Right lobe of liver (tissue), 4 donors: ENCODE results near the gene ISLR2.

ENCODE experiments used
- POLR2A ChIP-seq: fragments of 450-650 bp; IDR thresholded peaks from one replicate; pipeline ENCODE4 v1.6.1; 2017; ENCODE audit warnings: antibody characterized with exemption, mild to moderate bottlenecking
- TF ChIP-seq, protein P1 (sequence below), 4 donors: fragments of 200-600 bp in 3 of 4; fragments of 450-650 bp in 1 of 4; IDR thresholded peaks; one replicate each; pipeline versions ENCODE4 v1.5.1 to v1.8.0; 2016 to 2022; ENCODE audit warnings: antibody characterized with exemption in 4 of 4, mild to moderate bottlenecking in 2 of 4
- donor health status: DM: no; HTN: no; CAD: no.
- donor health status: DM: no; HTN: no; CAD: no.
- donor health status: DM: no; HTN: yes; CAD: no.

DNA sequence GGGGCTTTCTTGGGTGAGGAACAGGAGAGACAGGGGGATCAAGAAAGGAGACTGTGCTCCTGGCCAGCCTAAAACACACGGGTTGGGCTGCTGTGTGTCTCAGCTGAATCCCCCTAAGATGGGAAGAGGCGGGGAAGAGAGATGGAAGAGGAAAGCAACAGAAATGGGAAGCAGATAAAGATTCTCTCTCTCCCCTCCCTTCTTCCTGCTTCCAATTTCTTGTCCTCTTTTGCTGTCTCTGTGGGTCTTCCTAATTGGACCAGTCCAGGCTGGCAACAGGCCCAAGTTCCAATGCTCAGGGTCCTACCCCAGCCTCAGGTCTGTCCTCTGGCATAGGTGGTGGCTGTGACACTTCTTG is 7.1 kb downstream of the ISLR2 start:
- TF ChIP-seq, protein P1, sequence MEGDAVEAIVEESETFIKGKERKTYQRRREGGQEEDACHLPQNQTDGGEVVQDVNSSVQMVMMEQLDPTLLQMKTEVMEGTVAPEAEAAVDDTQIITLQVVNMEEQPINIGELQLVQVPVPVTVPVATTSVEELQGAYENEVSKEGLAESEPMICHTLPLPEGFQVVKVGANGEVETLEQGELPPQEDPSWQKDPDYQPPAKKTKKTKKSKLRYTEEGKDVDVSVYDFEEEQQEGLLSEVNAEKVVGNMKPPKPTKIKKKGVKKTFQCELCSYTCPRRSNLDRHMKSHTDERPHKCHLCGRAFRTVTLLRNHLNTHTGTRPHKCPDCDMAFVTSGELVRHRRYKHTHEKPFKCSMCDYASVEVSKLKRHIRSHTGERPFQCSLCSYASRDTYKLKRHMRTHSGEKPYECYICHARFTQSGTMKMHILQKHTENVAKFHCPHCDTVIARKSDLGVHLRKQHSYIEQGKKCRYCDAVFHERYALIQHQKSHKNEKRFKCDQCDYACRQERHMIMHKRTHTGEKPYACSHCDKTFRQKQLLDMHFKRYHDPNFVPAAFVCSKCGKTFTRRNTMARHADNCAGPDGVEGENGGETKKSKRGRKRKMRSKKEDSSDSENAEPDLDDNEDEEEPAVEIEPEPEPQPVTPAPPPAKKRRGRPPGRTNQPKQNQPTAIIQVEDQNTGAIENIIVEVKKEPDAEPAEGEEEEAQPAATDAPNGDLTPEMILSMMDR (IDR thresholded peaks at IDR 0.05) = no peak
- no peak for TF ChIP-seq POLR2A
